ENCODE measurements around the gene TEX22. TPM values are rescaled to one million over a fixed set of nuclear protein-coding genes. Genes with fewer than 3 reads are reported as not detected.

Gene TEX22
- polyA plus RNA-seq, 12 donors, result 0.11 to 2.3 (median 0.94) TPM; not detected in 2

GRCh38 chr14:105384041-105384557 is 14.2 kb upstream of the TEX22 start:
- DNase-seq, result no peak

GRCh38 chr14:105384605-105385321 is 13.6 kb upstream of the TEX22 start:
- no peak for DNase-seq

GRCh38 chr14:105385322-105385637 is 13.1 kb upstream of the TEX22 start:
- no peak for DNase-seq

DNA sequence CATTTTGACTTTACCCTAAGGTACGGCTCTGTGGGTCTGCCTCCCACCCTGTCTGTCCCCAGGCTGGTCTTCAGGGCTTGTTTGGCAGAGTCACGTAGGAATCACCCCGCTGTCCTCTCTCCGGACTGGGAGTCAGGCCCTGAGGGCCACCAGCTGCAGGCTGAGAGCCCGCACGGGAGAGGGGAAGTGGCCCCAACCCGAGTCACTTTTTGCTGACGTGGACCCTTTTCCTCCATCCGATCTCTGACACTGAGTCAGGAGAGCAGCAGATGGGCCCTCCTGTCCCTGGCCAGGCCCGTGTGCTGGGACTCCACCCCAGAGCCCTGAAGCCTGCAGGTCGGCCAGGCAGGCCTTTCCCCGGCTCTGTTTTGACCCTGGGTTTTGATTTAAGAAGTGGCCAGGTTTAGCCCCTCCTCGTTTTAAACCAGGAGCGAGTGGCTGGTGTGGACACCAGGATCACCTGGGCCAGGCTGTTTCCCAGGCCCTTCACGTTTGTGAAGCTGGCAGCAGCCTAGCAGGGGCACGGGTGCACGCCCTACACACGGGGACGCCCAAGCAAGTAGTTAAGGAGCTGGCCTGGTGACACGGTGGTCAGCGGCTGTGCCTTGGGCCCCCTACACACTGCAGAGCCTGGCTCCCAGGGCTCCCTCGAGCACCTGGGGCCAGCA is 12.5 kb upstream of the TEX22 start:
- no peak for DNase-seq

- DNase-seq, result no peak
These were observed 11.5 kb upstream of the TEX22 start for GRCh38 chr14:105386581-105387529.

GRCh38 chr14:105387530-105387922 is 10.8 kb upstream of the TEX22 start:
- no peak for DNase-seq

- no peak for DNase-seq
These were observed 10.0 kb upstream of the TEX22 start for GRCh38 chr14:105388110-105388951.

DNA sequence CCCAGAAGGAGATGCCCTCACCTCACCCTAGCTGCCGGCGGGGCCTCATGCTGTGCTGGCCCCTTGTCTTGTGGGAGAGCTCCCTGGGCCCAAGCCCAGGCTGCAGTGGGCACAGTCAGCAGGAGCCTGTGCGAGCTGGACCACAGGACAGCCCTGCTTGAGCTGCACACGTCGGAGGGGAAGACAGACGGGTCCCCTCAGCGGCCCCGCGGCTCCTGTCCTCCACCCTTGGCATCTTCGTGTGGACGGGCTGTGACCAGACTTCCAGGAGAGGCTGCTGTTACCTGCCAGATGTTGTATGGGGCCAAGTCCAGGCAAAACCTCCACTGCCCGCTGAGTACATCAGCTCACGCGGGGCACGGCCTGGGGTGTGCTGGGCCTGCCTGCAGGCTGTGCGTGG is 9.4 kb upstream of the TEX22 start:
- DNase-seq, result no peak

- DNase-seq, result no peak
These were observed 8.8 kb upstream of the TEX22 start for GRCh38 chr14:105389534-105389933.

GRCh38 chr14:105389976-105390848 is 8.1 kb upstream of the TEX22 start:
- DNase-seq, result no peak

- no peak for DNase-seq
These were observed 7.4 kb upstream of the TEX22 start for GRCh38 chr14:105390849-105391500.

- DNase-seq, result no peak
These were observed 6.8 kb upstream of the TEX22 start for GRCh38 chr14:105391541-105391940.

GRCh38 chr14:105392131-105393090 is 5.9 kb upstream of the TEX22 start:
- DNase-seq, result no peak

DNA sequence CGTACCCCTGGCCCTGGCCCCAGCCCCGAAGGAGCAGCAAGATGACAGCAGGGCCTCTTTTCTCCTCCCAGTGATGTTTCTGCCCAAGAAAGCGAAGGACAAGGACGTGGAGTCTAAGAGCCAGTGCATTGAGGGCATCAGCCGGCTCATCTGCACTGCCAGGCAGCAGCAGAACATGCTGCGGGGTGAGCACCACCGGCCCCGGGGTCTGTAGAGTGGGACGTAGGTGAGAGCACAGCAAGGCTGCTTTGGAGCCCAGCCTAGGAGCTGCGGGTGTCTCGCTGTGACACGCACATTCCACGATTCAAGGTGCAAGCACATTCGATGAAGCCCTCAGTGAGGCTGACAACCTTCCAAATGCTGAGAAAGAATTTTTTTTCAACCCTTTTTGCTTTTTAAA is 5.2 kb upstream of the TEX22 start:
- no peak for DNase-seq

DNA sequence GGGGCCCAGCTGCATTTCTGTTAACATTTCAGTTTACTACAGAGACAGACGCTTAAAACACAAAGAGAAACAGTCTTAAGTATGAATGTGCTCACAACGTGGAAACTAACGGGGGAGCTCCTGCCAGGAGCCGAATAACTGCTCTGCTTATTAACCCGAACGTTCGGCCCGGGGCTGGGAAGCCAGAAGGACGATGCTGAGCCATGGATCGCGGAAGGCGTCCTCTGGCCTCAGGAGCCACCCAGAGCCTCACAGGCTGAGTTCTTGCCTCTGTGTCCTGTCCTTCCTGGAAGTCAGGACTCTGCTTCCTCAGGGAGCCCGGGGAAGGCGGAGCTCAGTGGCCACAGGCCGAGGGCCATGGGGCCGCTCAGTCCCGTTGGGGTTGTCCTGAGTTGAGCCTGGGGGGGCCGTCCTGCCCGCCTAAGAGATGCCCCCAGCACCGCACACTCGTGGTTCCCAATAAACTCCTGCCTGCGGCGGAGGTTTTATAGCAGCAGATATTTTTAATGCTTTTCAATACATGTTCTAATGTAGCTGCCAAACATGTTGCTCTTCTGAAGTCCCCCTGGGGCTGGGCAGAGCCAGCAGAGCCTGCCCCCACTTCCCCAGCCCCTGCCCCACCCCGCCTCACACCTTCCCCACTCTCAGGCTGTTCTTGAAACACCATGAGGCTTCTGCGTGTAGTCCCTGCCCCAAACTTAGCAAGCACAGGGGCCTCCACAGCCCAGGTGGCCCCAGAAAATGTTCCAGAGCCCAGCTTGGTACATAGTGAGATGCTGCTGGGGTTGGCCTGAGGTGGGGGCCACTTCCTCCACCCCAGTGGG is 3.4 kb upstream of the TEX22 start:
- DNase-seq, result no peak

GRCh38 chr14:105395538-105395854 is 2.8 kb upstream of the TEX22 start:
- no peak for DNase-seq

DNA sequence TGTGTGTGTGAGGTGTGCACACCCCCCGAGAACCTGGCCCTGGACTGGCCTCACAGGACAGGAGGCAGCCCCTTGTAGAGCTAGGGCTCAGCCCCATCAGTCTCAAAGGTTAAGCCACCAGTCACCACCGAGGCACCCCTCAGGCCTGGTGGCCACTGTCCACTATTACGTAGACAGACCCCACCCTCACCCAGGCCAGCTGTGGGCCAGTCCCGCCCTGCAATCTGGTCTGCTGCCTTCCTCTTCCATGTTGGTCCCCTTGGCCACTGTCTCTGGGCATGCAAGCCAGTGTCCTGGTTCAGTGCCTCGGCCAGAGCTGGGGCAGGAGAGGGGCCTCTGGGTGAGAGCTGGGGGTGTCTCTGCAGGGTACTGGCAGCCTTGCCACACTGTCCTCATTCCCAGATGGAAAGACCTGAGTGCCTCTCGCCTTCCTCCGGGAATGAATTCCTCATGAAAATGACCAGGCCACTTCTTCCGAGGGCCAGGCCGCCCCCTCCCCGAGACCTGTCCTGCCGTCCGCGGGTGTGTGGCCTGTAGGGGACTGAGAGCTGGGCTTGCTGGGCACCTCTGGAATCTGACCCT is 897 bp upstream of the TEX22 start:
- DNase-seq, result no peak

All from muscle of arm (tissue), 12 donors.